Neural cell (in vitro differentiated cells): ENCODE results near the gene FGF14. TPM values are rescaled to one million over a fixed set of nuclear protein-coding genes. Genes with fewer than 3 reads are reported as not detected.

Experiments used
- H2AFZ ChIP-seq: fragments of 200-600, 300-800 bp; sonication (generic), shearing (Covaris generic); 2 replicates; pipeline ENCODE4 v1.6.0; 2014; ENCODE audit warnings: low read depth, mild to moderate bottlenecking, antibody characterized with exemption, low read length, moderate library complexity
- H3F3A ChIP-seq: fragments of 200-600 bp; shearing (Covaris generic); 2 replicates; pipeline ENCODE4 v1.6.1; 2016; ENCODE audit warnings: mild to moderate bottlenecking, moderate library complexity, mixed read lengths, antibody characterized with exemption, low read length; ENCODE audit not compliant: insufficient read depth, poor library complexity, severe bottlenecking
- H3K27ac ChIP-seq: fragments of 200-600, 300-800 bp; sonication (generic), shearing (Covaris generic); 2 replicates; pipeline ENCODE4 v1.5.1; 2014; ENCODE audit warnings: mild to moderate bottlenecking, low read length, moderate library complexity
- H3K27me3 ChIP-seq: fragments of 300-800, 200-600 bp; sonication (generic), shearing (Covaris generic); 2 replicates; pipeline ENCODE4 v1.6.0; 2014; ENCODE audit warnings: mild to moderate bottlenecking, low read depth, low read length, moderate library complexity; ENCODE audit not compliant: insufficient read depth
- H3K36me3 ChIP-seq: fragments of 300-800, 200-600 bp; sonication (generic), shearing (Covaris generic); 2 replicates; pipeline ENCODE4 v1.5.1; 2014; ENCODE audit warnings: mild to moderate bottlenecking, antibody characterized with exemption, low read length, moderate library complexity; ENCODE audit not compliant: insufficient read depth
- H3K4me2 ChIP-seq: fragments of 300-800, 200-600 bp; sonication (generic), shearing (Covaris generic); 2 replicates; pipeline ENCODE4 v1.6.0; 2014; ENCODE audit warnings: mild to moderate bottlenecking, low read length
- H3K4me3 ChIP-seq: fragments of 300-800, 200-600 bp; sonication (generic), shearing (Covaris generic); 2 replicates; pipeline ENCODE4 v1.5.1; 2014; ENCODE audit warnings: mild to moderate bottlenecking, low read length, moderate library complexity
- H3K79me2 ChIP-seq: fragments of 200-600 bp; shearing (Covaris generic); replicated peaks from 2 replicates; pipeline ENCODE4 v1.6.0; 2014; ENCODE audit warnings: mild to moderate bottlenecking, low read length, moderate library complexity; ENCODE audit not compliant: insufficient read depth
- H3K9ac ChIP-seq: fragments of 300-800, 200-600 bp; sonication (generic), shearing (Covaris generic); 2 replicates; pipeline ENCODE4 v1.6.1; 2016; ENCODE audit warnings: mild to moderate bottlenecking, low read length, mixed read lengths
- H3K9me2 ChIP-seq: fragments of 200-600 bp; shearing (Covaris generic); 2 replicates; pipeline ENCODE4 v1.6.1; 2016; ENCODE audit warnings: mild to moderate bottlenecking, low read length, mixed read lengths; ENCODE audit not compliant: insufficient read depth
- H3K9me3 ChIP-seq: fragments of 200-600, 300-800 bp; sonication (generic), shearing (Covaris generic); 2 replicates; pipeline ENCODE4 v1.6.1; 2016; ENCODE audit warnings: mild to moderate bottlenecking, mixed run types, low read length, moderate library complexity, mixed read lengths
- H4K20me1 ChIP-seq: fragments of 200-600 bp; shearing (Covaris generic); 2 replicates; pipeline ENCODE4 v1.6.1; 2016; ENCODE audit warnings: mild to moderate bottlenecking, mixed run types; ENCODE audit not compliant: insufficient read depth
- CTCF ChIP-seq: fragments of 450-650 bp; IDR thresholded peaks from 2 replicates; pipeline ENCODE4 v1.5.1; 2014; ENCODE audit warnings: antibody characterized with exemption, mild to moderate bottlenecking, moderate library complexity; ENCODE audit not compliant: poor library complexity, severe bottlenecking
- EP300 ChIP-seq: fragments of 450-650 bp; conservative IDR thresholded peaks from 2 replicates; pipeline ENCODE4 v1.6.1; 2014; ENCODE audit warnings: antibody characterized with exemption, mild to moderate bottlenecking, moderate library complexity; ENCODE audit not compliant: poor library complexity, severe bottlenecking
- EZH2 ChIP-seq: fragments of 200-600, 300-800 bp; shearing (Covaris generic), sonication (generic); IDR thresholded peaks from 2 replicates; pipeline ENCODE4 v1.6.1; 2014; ENCODE audit warnings: antibody characterized with exemption, low read length, borderline replicate concordance, mild to moderate bottlenecking; ENCODE audit not compliant: insufficient read depth, poor library complexity, severe bottlenecking
- MXI1 ChIP-seq: fragments of 450-650 bp; conservative IDR thresholded peaks from 2 replicates; pipeline ENCODE4 v1.6.1; 2014; ENCODE audit warnings: antibody characterized with exemption, mild to moderate bottlenecking; ENCODE audit not compliant: poor library complexity, severe bottlenecking
- POLR2AphosphoS5 ChIP-seq: IDR thresholded peaks from 2 replicates; pipeline ENCODE4 v1.6.1; 2012
- RAD21 ChIP-seq: fragments of 450-650 bp; conservative IDR thresholded peaks from 2 replicates; pipeline ENCODE4 v1.6.1; 2014; ENCODE audit warnings: antibody characterized with exemption, mild to moderate bottlenecking, moderate library complexity
- SMC3 ChIP-seq: fragments of 450-650 bp; conservative IDR thresholded peaks from 2 replicates; pipeline ENCODE4 v1.6.1; 2014; ENCODE audit warnings: antibody characterized with exemption, mild to moderate bottlenecking, moderate library complexity; ENCODE audit not compliant: poor library complexity
- TAF1 ChIP-seq: IDR thresholded peaks from 2 replicates; pipeline ENCODE4 v1.6.1; 2012; ENCODE audit warnings: low read depth
- polyA plus RNA-seq: library from polyadenylated mRNA; depleted of rRNA; stranded (reverse); fragments of >200 nt; gene quantifications from 2 replicates; pipeline ENCODE4 v1.2.3, GENCODE V29; 2014
- TF ChIP-seq, protein P1 (sequence below): IDR thresholded peaks from 2 replicates; pipeline ENCODE4 v1.6.1; 2012; ENCODE audit warnings: borderline replicate concordance

FGF14 gene
- polyA plus RNA-seq, 1 donor from 2014 or later, result 36.4 TPM

DNA sequence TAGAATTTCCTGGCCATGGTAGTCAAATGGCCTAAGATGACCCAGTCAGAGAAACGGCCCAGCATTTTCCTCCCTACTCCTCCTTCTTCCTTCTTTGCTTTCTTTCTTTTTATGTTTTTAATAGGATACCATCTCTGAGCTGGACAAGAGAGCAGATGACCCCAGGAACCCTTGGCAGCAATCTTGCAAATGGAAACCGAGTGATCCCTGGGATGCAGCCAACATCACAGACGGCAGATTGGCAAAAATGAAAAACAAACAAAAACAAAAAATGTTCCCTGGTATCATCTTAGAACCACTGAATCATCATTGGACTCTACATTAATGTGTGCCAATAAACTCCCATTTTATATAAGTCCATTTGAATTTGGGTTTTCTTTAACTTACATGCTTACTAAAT lies 424.4 kb downstream of the FGF14 start:
- no peaks in the 10 kb centered on the region for H4K20me1 ChIP-seq
- H3K36me3 ChIP-seq, result no peaks in the 10 kb centered on the region
- H3K4me2 ChIP-seq, result no peak overlapping the region
- no peaks in the 10 kb centered on the region for H3K79me2 ChIP-seq
- H2AFZ ChIP-seq, result no peak overlapping the region
- no peaks in the 10 kb centered on the region for H3K9me3 ChIP-seq
- no peaks in the 10 kb centered on the region for H3F3A ChIP-seq
- no peaks in the 10 kb centered on the region for H3K27me3 ChIP-seq
- TF ChIP-seq POLR2AphosphoS5 (no peak), EP300 (no peak)
- H3K9ac ChIP-seq, result no peak overlapping the region
- no peak overlapping the region for H3K4me3 ChIP-seq
- no peaks in the 10 kb centered on the region for H3K9me2 ChIP-seq
- peak overlapping the region; percentile 26 for H3K27ac ChIP-seq

- Histone ChIP-seq H3K27me3 (no peaks in the 10 kb centered on the region), H3K27ac (no peak overlapping the region), H3K36me3 (no peaks in the 10 kb centered on the region), H3K9me3 (no peaks in the 10 kb centered on the region), H3K79me2 (no peaks in the 10 kb centered on the region), H3K4me3 (no peak overlapping the region), H4K20me1 (no peaks in the 10 kb centered on the region), H3F3A (no peaks in the 10 kb centered on the region), H3K4me2 (no peak overlapping the region), H3K9me2 (no peaks in the 10 kb centered on the region), H3K9ac (no peak overlapping the region), H2AFZ (no peak overlapping the region)
- TF ChIP-seq MXI1, result no peak
- no peak for TF ChIP-seq SMC3
- TF ChIP-seq TAF1, result no peak
- no peak for TF ChIP-seq RAD21
- no peak for TF ChIP-seq EP300
- TF ChIP-seq EZH2, result no peak
- TF ChIP-seq, protein P1, sequence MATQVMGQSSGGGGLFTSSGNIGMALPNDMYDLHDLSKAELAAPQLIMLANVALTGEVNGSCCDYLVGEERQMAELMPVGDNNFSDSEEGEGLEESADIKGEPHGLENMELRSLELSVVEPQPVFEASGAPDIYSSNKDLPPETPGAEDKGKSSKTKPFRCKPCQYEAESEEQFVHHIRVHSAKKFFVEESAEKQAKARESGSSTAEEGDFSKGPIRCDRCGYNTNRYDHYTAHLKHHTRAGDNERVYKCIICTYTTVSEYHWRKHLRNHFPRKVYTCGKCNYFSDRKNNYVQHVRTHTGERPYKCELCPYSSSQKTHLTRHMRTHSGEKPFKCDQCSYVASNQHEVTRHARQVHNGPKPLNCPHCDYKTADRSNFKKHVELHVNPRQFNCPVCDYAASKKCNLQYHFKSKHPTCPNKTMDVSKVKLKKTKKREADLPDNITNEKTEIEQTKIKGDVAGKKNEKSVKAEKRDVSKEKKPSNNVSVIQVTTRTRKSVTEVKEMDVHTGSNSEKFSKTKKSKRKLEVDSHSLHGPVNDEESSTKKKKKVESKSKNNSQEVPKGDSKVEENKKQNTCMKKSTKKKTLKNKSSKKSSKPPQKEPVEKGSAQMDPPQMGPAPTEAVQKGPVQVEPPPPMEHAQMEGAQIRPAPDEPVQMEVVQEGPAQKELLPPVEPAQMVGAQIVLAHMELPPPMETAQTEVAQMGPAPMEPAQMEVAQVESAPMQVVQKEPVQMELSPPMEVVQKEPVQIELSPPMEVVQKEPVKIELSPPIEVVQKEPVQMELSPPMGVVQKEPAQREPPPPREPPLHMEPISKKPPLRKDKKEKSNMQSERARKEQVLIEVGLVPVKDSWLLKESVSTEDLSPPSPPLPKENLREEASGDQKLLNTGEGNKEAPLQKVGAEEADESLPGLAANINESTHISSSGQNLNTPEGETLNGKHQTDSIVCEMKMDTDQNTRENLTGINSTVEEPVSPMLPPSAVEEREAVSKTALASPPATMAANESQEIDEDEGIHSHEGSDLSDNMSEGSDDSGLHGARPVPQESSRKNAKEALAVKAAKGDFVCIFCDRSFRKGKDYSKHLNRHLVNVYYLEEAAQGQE, result no peak
- no peak for TF ChIP-seq POLR2AphosphoS5
These were observed 429.7 kb downstream of the FGF14 start for GRCh38 chr13:101972191-101972590.

DNA sequence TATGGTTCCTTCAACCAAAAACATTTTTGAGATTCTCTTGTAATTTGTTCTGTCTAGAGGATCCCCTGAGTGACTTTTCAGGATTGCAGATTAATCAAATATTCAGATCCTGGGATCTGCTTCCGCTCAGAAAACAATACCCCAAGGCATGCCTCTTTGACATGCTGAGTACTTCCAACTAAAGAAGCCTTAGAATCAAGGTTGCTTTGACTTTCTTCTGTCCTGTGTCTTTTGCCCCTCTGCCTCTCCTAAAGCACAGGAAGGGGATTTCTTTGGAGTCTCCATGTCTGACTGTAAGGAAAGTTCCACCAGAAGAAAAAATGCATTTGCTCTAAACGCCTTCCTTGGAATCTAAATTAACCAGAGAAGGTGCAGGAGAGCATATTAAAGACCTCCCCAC lies 431.5 kb downstream of the FGF14 start:
- no peak overlapping the region for H3K4me2 ChIP-seq
- H3K9me3 ChIP-seq, result no peaks in the 10 kb centered on the region
- H4K20me1 ChIP-seq, result no peaks in the 10 kb centered on the region
- H3K79me2 ChIP-seq, result no peaks in the 10 kb centered on the region
- no peaks in the 10 kb centered on the region for H3K9me2 ChIP-seq
- no peak overlapping the region for H3K27ac ChIP-seq
- H3K27me3 ChIP-seq, result no peaks in the 10 kb centered on the region
- no peak overlapping the region for H3K9ac ChIP-seq
- no peaks in the 10 kb centered on the region for H3K36me3 ChIP-seq
- H2AFZ ChIP-seq, result no peak overlapping the region
- TF ChIP-seq EP300, result no peak
- no peak for TF ChIP-seq POLR2AphosphoS5
- no peak for TF ChIP-seq TAF1
- TF ChIP-seq, protein P1, result no peak
- TF ChIP-seq RAD21, result no peak
- no peak for TF ChIP-seq SMC3
- TF ChIP-seq MXI1, result no peak
- TF ChIP-seq CTCF, result no peak
- no peak for TF ChIP-seq EZH2
- no peak overlapping the region for H3K4me3 ChIP-seq
- no peaks in the 10 kb centered on the region for H3F3A ChIP-seq
